Gastroesophageal sphincter (tissue), 2 donors: Measurements from ENCODE around the gene U2AF2.

Source experiments
- POLR2A ChIP-seq, 2 donors: fragments of 450-650 bp; IDR thresholded peaks; one replicate each; pipeline ENCODE4 v1.6.1; 2017; ENCODE audit warnings: antibody characterized with exemption in 2 of 2, mild to moderate bottlenecking in 2 of 2, moderate library complexity in 1 of 2
- POLR2AphosphoS5 ChIP-seq: sonication (generic); formaldehyde crosslinking; IDR thresholded peaks from one replicate; pipeline ENCODE4 v1.6.1; 2017; ENCODE audit warnings: antibody characterized with exemption

DNA sequence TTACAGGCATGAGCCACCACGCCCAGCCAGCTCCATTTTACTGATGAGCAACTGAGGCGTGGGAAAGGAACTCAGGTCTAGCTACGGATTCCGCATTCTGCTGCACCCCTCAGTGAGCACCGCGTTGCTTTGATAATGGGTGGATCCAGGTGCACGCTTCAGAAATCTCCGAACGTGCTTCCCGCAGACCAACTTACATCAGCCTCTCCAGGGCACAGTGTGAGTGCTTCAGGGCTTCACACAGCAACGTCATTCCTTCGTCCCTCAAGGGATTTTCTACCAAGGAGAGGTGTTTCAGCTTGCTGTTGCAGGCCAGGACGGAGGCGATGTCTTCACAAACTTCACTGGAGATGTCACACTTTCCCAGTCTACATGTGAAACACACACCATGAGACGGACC lies 61.7 kb downstream of the U2AF2 start:
- TF ChIP-seq POLR2A (IDR thresholded peaks at IDR 0.05) (no peak), POLR2AphosphoS5 (no peak)
